Spleen (tissue), 11 donors: ENCODE measurements around the gene MYLK. TPM values are rescaled to one million over a fixed set of nuclear protein-coding genes. Genes with fewer than 3 reads are reported as not detected.
"Not testable (repeated sequence)": the region's sequence is repeated elsewhere in the genome, so short reads cannot be mapped to it uniquely, and the experiment has no call there.

Experiments
- DNase-seq: peaks from one replicate; pipeline ENCODE4 v3.0.0-alpha.2; 2020
- H3K27ac ChIP-seq, 8 donors: fragments of 200-600 bp; sonication (generic) in 7 of 8; 1 replicate in 4 of 8; 2 replicates in 4 of 8; pipeline versions ENCODE4 v1.5.0 to v1.8.0; 2016 to 2021; ENCODE audit warnings: inconsistent platforms in 4 of 8, mild to moderate bottlenecking in 4 of 8, moderate library complexity in 1 of 8
- H3K27me3 ChIP-seq, 7 donors: fragments of 200-600 bp; sonication (generic) in 6 of 7; replicated peaks in 1 of 7; 1 replicate in 4 of 7; 2 replicates in 3 of 7; pipeline versions ENCODE4 v1.5.0 to v1.8.0; 2016 to 2021; ENCODE audit warnings: inconsistent platforms in 3 of 7, mild to moderate bottlenecking in 1 of 7
- H3K36me3 ChIP-seq, 6 donors: fragments of 200-600 bp; sonication (generic) in 5 of 6; 1 replicate in 4 of 6; 2 replicates in 2 of 6; pipeline versions ENCODE4 v1.5.0 to v1.8.0; 2016 to 2021; ENCODE audit warnings: inconsistent platforms in 2 of 6
- H3K4me1 ChIP-seq, 6 donors: fragments of 200-600 bp; sonication (generic) in 5 of 6; 1 replicate in 3 of 6; 2 replicates in 3 of 6; pipeline versions ENCODE4 v1.5.0 to v1.8.0; 2016 to 2021; ENCODE audit warnings: inconsistent platforms in 3 of 6
- H3K4me3 ChIP-seq, 8 donors: fragments of 200-600 bp; sonication (generic) in 7 of 8; 1 replicate in 4 of 8; 2 replicates in 4 of 8; pipeline versions ENCODE4 v1.5.0 to v1.8.0; 2016 to 2021; ENCODE audit warnings: inconsistent platforms in 4 of 8, mild to moderate bottlenecking in 4 of 8, moderate library complexity in 2 of 8
- H3K9me3 ChIP-seq, 8 donors: fragments of 200-600 bp; sonication (generic) in 7 of 8; 1 replicate in 4 of 8; 2 replicates in 4 of 8; pipeline versions ENCODE4 v1.5.0 to v1.8.0; 2016 to 2021; ENCODE audit warnings: inconsistent platforms in 4 of 8
- POLR2A ChIP-seq, 3 donors: fragments of 450-650 bp; IDR thresholded peaks; one replicate each; pipeline ENCODE4 v1.5.1; 2017; ENCODE audit warnings: antibody characterized with exemption in 3 of 3, mild to moderate bottlenecking in 1 of 3
- POLR2AphosphoS5 ChIP-seq, 3 donors: sonication (generic); formaldehyde crosslinking; IDR thresholded peaks; one replicate each; pipeline ENCODE4 v1.5.1; 2017; ENCODE audit warnings: antibody characterized with exemption in 3 of 3
- WGBS, 5 donors: extraction: QIAGEN DNeasy Blood & Tissue Kit in 3 of 5; methylation state at CpG; one replicate each; pipeline versions ENCODE4 v1.1.5 to v1.1.7; 2013 to 2018; 5-methylcytosine and 5-hydroxymethylcytosine counted together
- intact Hi-C: fragments of 100-400 bp; cut with DNase I; formaldehyde crosslinking; loops from one replicate; pipeline ENCODE4 v1.15.0; 2023; ENCODE audit warnings: low total_unique reads
- polyA plus RNA-seq, 3 donors: library from polyadenylated mRNA; stranded (reverse); fragments of 200-250 nt; gene quantifications; one replicate each; pipeline ENCODE4 v1.2.1, GENCODE V29; 2013
- total RNA-seq, 7 donors: library from RNA; depleted of rRNA in 3 of 7; stranded (reverse); fragments of >200 nt in 3 of 7; fragmentation: NEBNext Ultra II Directional in 4 of 7; extraction: Animal tissue kit (Norgen Biotek cat#: 25700) in 4 of 7; gene quantifications; one replicate each; pipeline versions ENCODE4 v1.1.0 to v1.2.1, GENCODE V29; 2016 to 2021
- TF ChIP-seq, protein P1 (sequence below), 11 experiments: fragments of 200-600 bp in 7 of 11; fragments of 450-650 bp in 4 of 11; sonication (generic) in 4 of 11; IDR thresholded peaks in 8 of 11; conservative IDR thresholded peaks in 3 of 11; 1 replicate in 7 of 11; 2 replicates in 4 of 11; pipeline versions ENCODE4 v1.4.0 to v1.8.0; 2016 to 2021; ENCODE audit warnings: antibody characterized with exemption in 11 of 11, inconsistent platforms in 4 of 11, mild to moderate bottlenecking in 1 of 11
- donor health status: healthy with polysubstance abuse.
- donor health status: DM: no; HTN: no; CAD: no; lungs with moderate emphysema.
- donor health status: DM: no; HTN: no; CAD: no.
- donor health status: Bipolar disorder and iron deficiency.
- donor health status: healthy.
- donor health status: DM: no; HTN: no; CAD: no.
- donor health status: DM: yes; HTN: yes; CAD: no.

MYLK gene
- total and polyA plus RNA-seq, 10 donors, result 11.1 to 343 (median 154) TPM

DNA sequence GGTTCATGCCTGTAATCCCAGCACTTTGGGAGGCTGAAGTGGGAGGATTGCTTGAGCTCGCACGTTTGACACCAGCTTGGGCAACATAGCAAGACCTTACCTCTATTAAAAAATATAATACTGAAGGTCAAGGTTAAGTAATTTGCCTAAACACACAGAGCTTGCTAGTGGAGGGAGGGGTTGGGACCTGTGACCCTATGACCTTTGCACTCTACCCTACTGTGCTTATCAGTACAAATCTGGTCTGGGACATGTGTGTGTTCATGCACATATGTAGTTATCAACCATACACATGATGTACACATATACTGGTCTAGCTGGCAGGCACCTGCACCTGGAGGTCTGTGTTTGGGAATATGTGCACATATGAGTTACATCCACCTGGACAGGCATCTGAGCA is 181.4 kb downstream of the MYLK start:
- Histone ChIP-seq H3K4me1 (peaks cover 0 to 4% (median 0%) of the 10 kb centered on the region in 6 donors), H3K27me3 (no peaks in the 10 kb centered on the region), H3K36me3 (no peaks in the 10 kb centered on the region), H3K9me3 (no peaks in the 10 kb centered on the region), H3K27ac (no peak overlapping the region), H3K4me3 (no peak overlapping the region)
- intact Hi-C loops, result no loop called here
- no peak for DNase-seq
- TF ChIP-seq POLR2A (IDR thresholded peaks at IDR 0.05), result no peak
- TF ChIP-seq, protein P1, sequence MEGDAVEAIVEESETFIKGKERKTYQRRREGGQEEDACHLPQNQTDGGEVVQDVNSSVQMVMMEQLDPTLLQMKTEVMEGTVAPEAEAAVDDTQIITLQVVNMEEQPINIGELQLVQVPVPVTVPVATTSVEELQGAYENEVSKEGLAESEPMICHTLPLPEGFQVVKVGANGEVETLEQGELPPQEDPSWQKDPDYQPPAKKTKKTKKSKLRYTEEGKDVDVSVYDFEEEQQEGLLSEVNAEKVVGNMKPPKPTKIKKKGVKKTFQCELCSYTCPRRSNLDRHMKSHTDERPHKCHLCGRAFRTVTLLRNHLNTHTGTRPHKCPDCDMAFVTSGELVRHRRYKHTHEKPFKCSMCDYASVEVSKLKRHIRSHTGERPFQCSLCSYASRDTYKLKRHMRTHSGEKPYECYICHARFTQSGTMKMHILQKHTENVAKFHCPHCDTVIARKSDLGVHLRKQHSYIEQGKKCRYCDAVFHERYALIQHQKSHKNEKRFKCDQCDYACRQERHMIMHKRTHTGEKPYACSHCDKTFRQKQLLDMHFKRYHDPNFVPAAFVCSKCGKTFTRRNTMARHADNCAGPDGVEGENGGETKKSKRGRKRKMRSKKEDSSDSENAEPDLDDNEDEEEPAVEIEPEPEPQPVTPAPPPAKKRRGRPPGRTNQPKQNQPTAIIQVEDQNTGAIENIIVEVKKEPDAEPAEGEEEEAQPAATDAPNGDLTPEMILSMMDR (IDR thresholded peaks at IDR 0.05 in 8 of 11, conservative IDR thresholded peaks at IDR 0.05 in 3 of 11), result no peak
- TF ChIP-seq POLR2AphosphoS5 (IDR thresholded peaks at IDR 0.05), result no peak
- WGBS, 5 donors, result 77 to 92% (median 81%) methylated on average over 2 of the region's 2 CpGs

DNA sequence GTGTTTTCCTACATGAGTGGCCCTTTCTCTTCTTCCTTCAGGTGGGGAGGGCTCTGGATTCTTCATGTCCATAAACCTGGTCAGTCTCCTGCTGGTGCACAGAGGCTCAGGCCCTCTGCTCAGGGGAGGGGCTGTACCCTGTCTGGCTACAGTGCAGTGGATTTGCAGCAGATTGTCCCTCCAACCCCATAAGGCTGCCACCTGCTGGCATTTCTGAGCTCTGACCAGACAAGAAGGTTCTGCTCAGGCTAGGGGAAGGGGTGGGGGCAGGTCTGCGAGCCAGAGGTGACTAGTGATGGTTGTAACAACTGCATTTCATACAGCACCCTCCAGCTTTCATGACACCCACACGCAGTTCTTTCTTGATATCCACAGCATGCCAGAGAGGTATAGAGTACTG is 182.1 kb downstream of the MYLK start:
- H3K9me3 ChIP-seq, H3K4me1 ChIP-seq, H3K27me3 ChIP-seq, H3K36me3 ChIP-seq, DNase-seq, intact Hi-C loops: not testable (repeated sequence)
- peak overlapping the region in 4 of 8 donors; percentile 17 to 58 (median 32) for H3K4me3 ChIP-seq
- TF ChIP-seq, protein P1 (IDR thresholded peaks at IDR 0.05 in 8 of 11, conservative IDR thresholded peaks at IDR 0.05 in 3 of 11), result peak in 7 of 11 experiments; percentile 19 to 56 (median 47)
- H3K27ac ChIP-seq, result peak overlapping the region in 5 of 8 donors; percentile 38 to 67 (median 55)
- WGBS, 5 donors, result 21 to 46% (median 40%) methylated on average over 2 of the region's 2 CpGs

DNA sequence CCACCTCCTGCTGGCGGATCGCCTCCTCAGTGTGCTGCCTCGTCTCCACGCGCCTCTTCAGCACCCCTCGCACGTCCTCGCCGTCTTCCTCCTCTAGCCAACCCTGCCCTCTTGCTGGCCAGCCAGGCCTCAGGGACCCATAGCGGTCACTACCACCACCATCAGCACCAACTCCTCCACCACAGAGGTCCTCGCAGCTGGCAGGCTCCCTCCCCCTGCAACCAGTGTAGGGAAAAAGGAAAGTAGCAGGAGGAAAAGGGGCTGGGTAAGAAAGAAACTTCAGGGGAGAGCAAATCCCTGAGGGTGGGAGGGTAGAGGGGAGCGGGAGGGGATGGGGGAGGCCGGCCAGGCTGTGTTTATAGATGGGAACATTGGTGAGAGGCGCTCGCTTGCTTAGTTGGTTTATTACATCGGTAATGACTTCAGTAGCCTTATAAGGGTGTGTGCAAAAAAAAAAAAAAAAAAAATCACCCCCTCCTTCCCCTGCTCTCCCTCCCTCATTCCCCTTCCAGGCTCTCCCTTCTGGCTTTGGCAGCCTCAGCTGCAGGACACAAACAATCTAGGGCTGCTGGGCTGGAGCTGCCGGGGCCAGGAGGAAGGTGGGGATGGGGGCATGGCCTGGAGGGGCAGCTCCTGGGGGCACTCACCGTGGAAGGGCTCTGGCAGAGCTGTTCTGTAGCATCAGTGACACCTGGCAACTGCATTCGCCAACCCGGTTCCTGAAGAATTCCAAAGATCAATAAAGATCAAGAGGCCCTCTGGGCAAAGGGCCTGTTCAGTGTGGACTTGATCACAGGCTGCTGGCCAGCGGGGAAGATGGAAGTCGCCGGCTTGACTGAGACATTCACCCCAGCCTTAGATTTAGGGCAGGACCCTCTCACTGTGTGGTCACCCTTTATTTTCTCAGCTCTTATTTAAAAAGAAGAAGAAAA is 183.1 kb downstream of the MYLK start:
- DNase-seq, result no peak
- peak overlapping the region; percentile 15 to 64 (median 42) for H3K4me3 ChIP-seq
- intact Hi-C loops, result no loop called here

DNA sequence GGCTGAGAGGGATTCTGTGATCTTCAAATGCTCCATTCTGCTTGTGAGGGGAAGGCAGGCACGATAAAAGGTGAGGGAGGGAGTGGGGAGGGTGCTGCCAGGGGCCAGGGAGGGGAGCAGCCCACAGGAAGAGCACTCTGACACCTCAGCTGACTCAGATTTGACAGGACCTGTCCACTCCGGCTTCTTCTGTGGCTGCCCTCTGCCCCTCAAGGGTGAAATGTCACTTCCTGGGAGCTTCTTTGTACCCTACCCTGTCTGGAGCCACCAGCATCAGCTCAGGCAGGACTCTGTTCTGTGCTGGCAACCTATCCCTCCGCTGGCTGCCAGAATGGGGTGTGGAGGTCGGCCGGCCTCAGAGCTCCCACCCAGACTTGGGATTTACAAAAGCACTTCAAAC is 185.3 kb downstream of the MYLK start:
- peak overlapping the region; percentile 15 to 64 (median 42) for H3K4me3 ChIP-seq
- peak overlapping the region in 7 of 8 donors; percentile 58 to 80 (median 74) for H3K27ac ChIP-seq
- intact Hi-C loops, result no loop called here

More for the DNA sequence above, 183.1 kb downstream of the MYLK start:
- Histone ChIP-seq H3K9me3 (no peaks in the 10 kb centered on the region), H3K4me1 (peaks cover 0 to 7% (median under 1%) of the 10 kb centered on the region in 6 donors), H3K27me3 (no peaks in the 10 kb centered on the region), H3K36me3 (no peaks in the 10 kb centered on the region), H3K27ac (peak overlapping the region in 7 of 8 donors; percentile 61 to 80 (median 74))
- peak; percentile 61 to 70 (median 69) for TF ChIP-seq POLR2AphosphoS5 (IDR thresholded peaks at IDR 0.05)
- TF ChIP-seq POLR2A (IDR thresholded peaks at IDR 0.05), result no peak
- WGBS, 5 donors, result 79 to 87% (median 81%) methylated on average over 23 of the region's 23 CpGs

More for the DNA sequence above, 185.3 kb downstream of the MYLK start:
- Histone ChIP-seq H3K4me1 (peaks cover 0 to 26% (median 9%) of the 10 kb centered on the region in 6 donors), H3K36me3 (no peaks in the 10 kb centered on the region), H3K9me3 (no peaks in the 10 kb centered on the region), H3K27me3 (no peaks in the 10 kb centered on the region)
- 58 to 84% (median 75%) methylated on average over 5 of the region's 5 CpGs for WGBS, 5 donors
- no peak for TF ChIP-seq POLR2AphosphoS5 (IDR thresholded peaks at IDR 0.05)
- TF ChIP-seq, protein P1 (IDR thresholded peaks at IDR 0.05 in 8 of 11, conservative IDR thresholded peaks at IDR 0.05 in 3 of 11), result no peak
- TF ChIP-seq POLR2A (IDR thresholded peaks at IDR 0.05), result no peak
- DNase-seq, result no peak
